Transverse colon (tissue), 3 donors: ENCODE results near the gene MCTP2.

Experiments used
- POLR2A ChIP-seq: fragments of 450-650 bp; IDR thresholded peaks from one replicate; pipeline ENCODE4 v1.6.1; 2016; ENCODE audit warnings: antibody characterized with exemption, mild to moderate bottlenecking, moderate library complexity
- TF ChIP-seq, protein P1 (sequence below), 5 experiments: fragments of 200-600 bp in 3 of 5; fragments of 450-650 bp in 2 of 5; sonication (generic) in 3 of 5; IDR thresholded peaks; 1 replicate in 2 of 5; 2 replicates in 3 of 5; pipeline ENCODE4 v1.5.1; 2016 to 2017; ENCODE audit warnings: antibody characterized with exemption in 5 of 5, inconsistent platforms in 3 of 5, mild to moderate bottlenecking in 2 of 5, moderate library complexity in 1 of 5

DNA sequence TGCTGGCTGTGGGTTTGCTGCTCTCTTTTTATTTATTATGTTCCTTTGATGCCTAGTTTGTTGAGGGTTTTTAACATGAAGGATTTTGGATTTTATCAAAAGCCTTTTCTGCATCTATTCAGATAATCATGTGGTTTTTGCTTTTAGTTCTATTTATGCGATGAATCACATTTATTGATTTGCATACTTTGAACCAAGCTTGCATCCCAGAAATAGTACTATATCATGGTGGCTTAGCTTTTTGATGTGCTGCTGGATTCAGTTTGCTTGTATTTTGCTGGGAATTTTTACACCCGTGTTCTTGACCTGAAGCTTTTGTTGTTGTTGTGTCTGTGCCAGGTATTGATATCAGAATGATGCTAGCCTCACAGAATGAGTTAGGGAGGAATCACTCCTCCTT lies 48.4 kb downstream of the MCTP2 start:
- TF ChIP-seq POLR2A, result no peak
- TF ChIP-seq, protein P1, sequence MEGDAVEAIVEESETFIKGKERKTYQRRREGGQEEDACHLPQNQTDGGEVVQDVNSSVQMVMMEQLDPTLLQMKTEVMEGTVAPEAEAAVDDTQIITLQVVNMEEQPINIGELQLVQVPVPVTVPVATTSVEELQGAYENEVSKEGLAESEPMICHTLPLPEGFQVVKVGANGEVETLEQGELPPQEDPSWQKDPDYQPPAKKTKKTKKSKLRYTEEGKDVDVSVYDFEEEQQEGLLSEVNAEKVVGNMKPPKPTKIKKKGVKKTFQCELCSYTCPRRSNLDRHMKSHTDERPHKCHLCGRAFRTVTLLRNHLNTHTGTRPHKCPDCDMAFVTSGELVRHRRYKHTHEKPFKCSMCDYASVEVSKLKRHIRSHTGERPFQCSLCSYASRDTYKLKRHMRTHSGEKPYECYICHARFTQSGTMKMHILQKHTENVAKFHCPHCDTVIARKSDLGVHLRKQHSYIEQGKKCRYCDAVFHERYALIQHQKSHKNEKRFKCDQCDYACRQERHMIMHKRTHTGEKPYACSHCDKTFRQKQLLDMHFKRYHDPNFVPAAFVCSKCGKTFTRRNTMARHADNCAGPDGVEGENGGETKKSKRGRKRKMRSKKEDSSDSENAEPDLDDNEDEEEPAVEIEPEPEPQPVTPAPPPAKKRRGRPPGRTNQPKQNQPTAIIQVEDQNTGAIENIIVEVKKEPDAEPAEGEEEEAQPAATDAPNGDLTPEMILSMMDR (IDR thresholded peaks at IDR 0.05), result no peak
